SK-N-SH treated with all-trans-retinoic acid at 6 μM for 48 hours (cell line): ENCODE measurements around the gene NIT2.

Experiments
- ATAC-seq: fragments of 200-7000 bp; cut with Tn5 transposase; 3 replicates; pipeline ENCODE4 v1.9.1; 2020; ENCODE audit warnings: mild to moderate bottlenecking, moderate library complexity
- ARNTL ChIP-seq: fragments of 450-650 bp; formaldehyde crosslinking; IDR thresholded peaks from 2 replicates; pipeline ENCODE4 v1.5.0; 2020; ENCODE audit warnings: low read depth, mild to moderate bottlenecking, moderate library complexity, borderline replicate concordance
- BACH2 ChIP-seq: fragments of 250-450 bp; sonication (Bioruptor Pico); IDR thresholded peaks from 2 replicates; pipeline ENCODE4 v1.9.0; 2021; ENCODE audit warnings: mild to moderate bottlenecking, borderline replicate concordance
- CSRNP3 ChIP-seq: fragments of 250-450 bp; sonication (Bioruptor Pico); IDR thresholded peaks from 2 replicates; pipeline ENCODE4 v1.5.1; 2021; ENCODE audit warnings: mild to moderate bottlenecking, moderate library complexity
- ESRRG ChIP-seq: fragments of 250-450 bp; sonication (Bioruptor Pico); IDR thresholded peaks from 2 replicates; pipeline ENCODE4 v1.6.1; 2021; ENCODE audit warnings: mild to moderate bottlenecking
- GLIS3 ChIP-seq: fragments of 250-450 bp; sonication (Bioruptor Pico); IDR thresholded peaks from 2 replicates; pipeline ENCODE4 v1.5.0; 2020; ENCODE audit warnings: mild to moderate bottlenecking, moderate library complexity
- ISL1 ChIP-seq: fragments of 250-450 bp; sonication (Bioruptor Pico); IDR thresholded peaks from 2 replicates; pipeline ENCODE4 v2.1.2; 2022; ENCODE audit warnings: mild to moderate bottlenecking, moderate library complexity
- PATZ1 ChIP-seq: fragments of 250-450 bp; sonication (Bioruptor Pico); IDR thresholded peaks from 2 replicates; pipeline ENCODE4 v1.8.0; 2020; ENCODE audit warnings: mild to moderate bottlenecking, moderate library complexity, borderline replicate concordance
- POU6F1 ChIP-seq: fragments of 250-450 bp; sonication (Bioruptor Pico); IDR thresholded peaks from 2 replicates; pipeline ENCODE4 v1.8.0; 2021; ENCODE audit warnings: low read depth, mild to moderate bottlenecking, moderate library complexity, borderline replicate concordance
- PPARA ChIP-seq: fragments of 250-450 bp; sonication (Bioruptor Pico); IDR thresholded peaks from 2 replicates; pipeline ENCODE4 v1.5.0; 2020; ENCODE audit warnings: mild to moderate bottlenecking, borderline replicate concordance
- SNAI2 ChIP-seq: fragments of 250-450 bp; sonication (Bioruptor Pico); IDR thresholded peaks from 2 replicates; pipeline ENCODE4 v1.5.0; 2020; ENCODE audit warnings: mild to moderate bottlenecking, moderate library complexity
- TOX ChIP-seq: fragments of 250-450 bp; sonication (Bioruptor Pico); IDR thresholded peaks from 2 replicates; pipeline ENCODE4 v1.8.0; 2021; ENCODE audit warnings: mild to moderate bottlenecking, moderate library complexity, borderline replicate concordance
- TSHZ2 ChIP-seq: fragments of 250-450 bp; sonication (Bioruptor Pico); IDR thresholded peaks from 2 replicates; pipeline ENCODE4 v1.5.0; 2020; ENCODE audit warnings: mild to moderate bottlenecking, moderate library complexity
- ZFP3 ChIP-seq: fragments of 250-450 bp; sonication (Bioruptor Pico); IDR thresholded peaks from 2 replicates; pipeline ENCODE4 v1.5.0; 2020; ENCODE audit warnings: mild to moderate bottlenecking, moderate library complexity
- ZFP30 ChIP-seq: fragments of 450-650 bp; formaldehyde crosslinking; IDR thresholded peaks from 2 replicates; pipeline ENCODE4 v1.5.0; 2022; ENCODE audit warnings: mild to moderate bottlenecking, moderate library complexity
- ZNF565 ChIP-seq: fragments of 450-650 bp; formaldehyde crosslinking; conservative IDR thresholded peaks from 2 replicates; pipeline ENCODE4 v1.5.0; 2020; ENCODE audit warnings: low read depth, mild to moderate bottlenecking, moderate library complexity
- ZNF8 ChIP-seq: fragments of 450-650 bp; formaldehyde crosslinking; IDR thresholded peaks from 2 replicates; pipeline ENCODE4 v1.5.0; 2020; ENCODE audit warnings: mild to moderate bottlenecking, moderate library complexity

Gene NIT2

GRCh38 chr3:100401674-100402041, 67.1 kb downstream of the NIT2 start (continued):
- TF ChIP-seq CSRNP3 (no peak), ESRRG (no peak), TOX (CRISPR knock-in tag) (no peak), TSHZ2 (CRISPR knock-in tag) (no peak)

GRCh38 chr3:100402256-100402655, 67.7 kb downstream of the NIT2 start:
- peak; percentile 16 for ATAC-seq
- TF ChIP-seq ZNF8 (CRISPR knock-in tag) (no peak), ZNF565 (CRISPR knock-in tag) (no peak), TSHZ2 (CRISPR knock-in tag) (no peak), POU6F1 (CRISPR knock-in tag) (no peak), SNAI2 (CRISPR knock-in tag) (no peak), ZFP30 (CRISPR knock-in tag) (no peak), BACH2 (CRISPR knock-in tag) (no peak), GLIS3 (CRISPR knock-in tag) (no peak), CSRNP3 (no peak), ISL1 (CRISPR knock-in tag) (no peak)
- TF ChIP-seq, all 23 proteins: peak for 0

- TF ChIP-seq PPARA (CRISPR knock-in tag) (no peak), ZNF565 (CRISPR knock-in tag) (no peak), BACH2 (CRISPR knock-in tag) (no peak), ZFP3 (CRISPR knock-in tag) (no peak), PATZ1 (CRISPR knock-in tag) (no peak), ISL1 (CRISPR knock-in tag) (no peak), ARNTL (CRISPR knock-in tag) (no peak)
- no peak for ATAC-seq
Observed at GRCh38 chr3:100402891-100403290, 68.3 kb downstream of the NIT2 start.
